BLaER1 treated with 17β-estradiol and CSF1 and Interleukin-3, amounts not matched to agents 10 nM and 100 nM (cell line): ENCODE results near the gene POLE.
"Not testable (repeated sequence)": the region's sequence is repeated elsewhere in the genome, so short reads cannot be mapped to it uniquely, and the experiment has no call there.

ENCODE experiments used
- H3K27ac ChIP-seq, 11 experiments: shearing (Covaris generic); formaldehyde crosslinking; 2 replicates each; pipeline ENCODE4 v1.8.1; 2022
- H3K27me3 ChIP-seq, 11 experiments: shearing (Covaris generic); formaldehyde crosslinking; 2 replicates each; pipeline ENCODE4 v1.8.1; 2022
- H3K36me3 ChIP-seq, 11 experiments: shearing (Covaris generic); formaldehyde crosslinking; 2 replicates each; pipeline ENCODE4 v1.8.1; 2022
- H3K4me1 ChIP-seq, 10 experiments: shearing (Covaris generic); formaldehyde crosslinking; 2 replicates each; pipeline ENCODE4 v1.8.1; 2022
- H3K4me2 ChIP-seq, 11 experiments: shearing (Covaris generic); formaldehyde crosslinking; 2 replicates each; pipeline ENCODE4 v1.8.1; 2022
- H3K4me3 ChIP-seq, 10 experiments: shearing (Covaris generic); formaldehyde crosslinking; 2 replicates each; pipeline ENCODE4 v1.8.1; 2022
- H3K9ac ChIP-seq, 11 experiments: shearing (Covaris generic); formaldehyde crosslinking; 2 replicates each; pipeline ENCODE4 v1.8.1; 2022
- H3K9me3 ChIP-seq, 11 experiments: shearing (Covaris generic); formaldehyde crosslinking; replicated peaks in 1 of 11; 2 replicates each; pipeline ENCODE4 v1.8.1; 2022
- H4K20me1 ChIP-seq, 11 experiments: shearing (Covaris generic); formaldehyde crosslinking; 2 replicates each; pipeline ENCODE4 v1.8.1; 2022
- Cebpa-rat ChIP-seq, 11 experiments: shearing (Covaris generic); IDR thresholded peaks; 2 replicates each; pipeline ENCODE4 v1.8.1; 2022

POLE gene

DNA sequence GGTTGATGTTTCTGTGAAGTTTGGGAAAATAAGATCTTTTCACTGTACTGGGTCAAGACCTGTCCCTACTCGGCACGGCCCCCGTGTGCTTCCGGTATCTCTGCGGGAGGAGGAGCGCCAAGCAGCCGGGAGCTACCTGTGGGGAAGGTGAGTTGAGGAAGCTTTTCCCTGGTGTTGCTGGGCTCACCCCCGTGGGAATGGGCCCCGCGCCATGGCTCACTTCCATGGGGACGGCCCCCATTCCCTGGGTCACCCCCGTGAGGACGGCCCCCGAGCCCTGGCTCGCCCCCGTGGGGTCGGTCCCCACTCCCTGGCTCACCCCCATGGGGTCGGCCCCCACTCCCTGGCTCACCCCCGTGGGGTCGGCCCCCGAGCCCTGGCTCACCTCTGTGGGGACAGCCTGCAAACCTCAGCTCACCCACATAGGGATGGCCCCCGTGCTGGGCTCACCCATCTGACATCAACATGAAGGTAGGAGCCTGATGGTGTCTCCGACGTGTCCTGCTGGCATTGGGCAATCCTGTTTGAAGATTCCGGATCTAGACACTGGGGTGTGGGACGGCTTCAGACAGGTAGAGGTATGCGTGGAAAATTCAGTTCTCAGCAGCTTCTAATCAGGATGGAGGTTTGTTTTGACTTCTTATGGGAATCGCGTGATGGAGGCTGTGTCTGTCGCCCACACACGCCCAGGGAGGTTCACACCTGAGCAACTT lies 85.8 kb downstream of the POLE start:
- Histone ChIP-seq H3K36me3 (no peaks in the 10 kb centered on the region), H3K27me3 (peaks cover 47 to 55% (median 51%) of the 10 kb centered on the region in 11 experiments), H3K4me3 (peak overlapping the region in 7 of 10 experiments; percentile 45 to 63 (median 57); a peak in 12 of 20 replicates), H3K4me2 (peak overlapping the region; percentile 83 to 98 (median 92)), H3K9me3 (no peaks in the 10 kb centered on the region), H4K20me1 (peaks cover 0 to 19% (median 0%) of the 10 kb centered on the region in 11 experiments; a peak in 2 of 22 replicates), H3K9ac (peak overlapping the region in 10 of 11 experiments; percentile 59 to 84 (median 74); a peak in 17 of 22 replicates), H3K4me1 (peaks cover 16 to 40% (median 31%) of the 10 kb centered on the region in 10 experiments; a peak in 19 of 20 replicates), H3K27ac (peak overlapping the region in 6 of 11 experiments; percentile 48 to 87 (median 69); a peak in 8 of 22 replicates)
- no peak for TF ChIP-seq Cebpa-rat (IDR thresholded peaks at IDR 0.05)

GRCh38 chr12:132600048-132601032 lies 86.8 kb downstream of the POLE start:
- no peaks in the 10 kb centered on the region for H3K36me3 ChIP-seq
- peaks cover 37 to 45% (median 41%) of the 10 kb centered on the region in 11 experiments for H3K27me3 ChIP-seq
- peak overlapping the region; percentile 29 to 87 (median 60); a peak in 20 of 22 replicates for H3K27ac ChIP-seq
- peak overlapping the region; percentile 45 to 68 (median 56) for H3K4me3 ChIP-seq
- H3K4me2 ChIP-seq, result peak overlapping the region; percentile 83 to 98 (median 92)
- peak overlapping the region; percentile 59 to 84 (median 74) for H3K9ac ChIP-seq
- H4K20me1 ChIP-seq, result peaks cover 0 to 14% (median 0%) of the 10 kb centered on the region in 11 experiments; a peak in 2 of 22 replicates
- TF ChIP-seq Cebpa-rat (IDR thresholded peaks at IDR 0.05), result no peak
- H3K4me1 ChIP-seq, result peaks cover 16 to 47% (median 39%) of the 10 kb centered on the region in 10 experiments; a peak in 19 of 20 replicates
- H3K9me3 ChIP-seq, result no peaks in the 10 kb centered on the region

DNA sequence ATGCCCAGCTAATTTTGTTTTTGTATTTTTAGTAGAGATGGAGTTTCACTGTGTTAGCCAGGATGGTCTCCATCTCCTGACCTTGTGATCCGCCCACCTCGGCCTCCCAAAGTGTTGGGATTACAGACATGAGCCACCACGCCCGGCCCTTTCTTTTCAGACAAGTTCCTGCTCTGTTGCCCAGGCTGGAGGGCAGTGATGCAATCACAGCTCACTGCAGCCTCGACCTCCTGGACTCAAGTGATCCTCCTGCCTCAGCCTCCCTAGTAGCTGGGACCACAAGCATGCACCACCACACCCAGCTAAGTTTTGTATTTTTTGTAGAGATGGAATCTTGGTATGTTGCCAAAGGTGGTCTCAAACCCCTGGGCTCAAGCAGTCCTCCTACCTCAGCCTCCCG lies 87.6 kb downstream of the POLE start:
- Histone ChIP-seq H3K9ac (peak overlapping the region in 4 of 11 experiments; percentile 73 to 84 (median 82); a peak in 5 of 22 replicates), H3K27ac (peak overlapping the region in 9 of 11 experiments; percentile 67 to 90 (median 84); a peak in 13 of 22 replicates), H3K4me3 (peak overlapping the region in 2 of 10 experiments; percentile 63 to 73; a peak in 4 of 20 replicates), H3K27me3 (peaks cover 28 to 37% (median 33%) of the 10 kb centered on the region in 11 experiments), H3K4me2 (peak overlapping the region; percentile 83 to 98 (median 92)), H3K4me1 (peaks cover 16 to 50% (median 41%) of the 10 kb centered on the region in 10 experiments; a peak in 19 of 20 replicates)
- TF ChIP-seq Cebpa-rat (IDR thresholded peaks at IDR 0.05), result peak in 3 of 11 experiments; percentile 44 to 62 (median 59); a peak in 3 of 22 replicates
- H3K9me3 ChIP-seq, H3K36me3 ChIP-seq, H4K20me1 ChIP-seq: not testable (repeated sequence)

DNA sequence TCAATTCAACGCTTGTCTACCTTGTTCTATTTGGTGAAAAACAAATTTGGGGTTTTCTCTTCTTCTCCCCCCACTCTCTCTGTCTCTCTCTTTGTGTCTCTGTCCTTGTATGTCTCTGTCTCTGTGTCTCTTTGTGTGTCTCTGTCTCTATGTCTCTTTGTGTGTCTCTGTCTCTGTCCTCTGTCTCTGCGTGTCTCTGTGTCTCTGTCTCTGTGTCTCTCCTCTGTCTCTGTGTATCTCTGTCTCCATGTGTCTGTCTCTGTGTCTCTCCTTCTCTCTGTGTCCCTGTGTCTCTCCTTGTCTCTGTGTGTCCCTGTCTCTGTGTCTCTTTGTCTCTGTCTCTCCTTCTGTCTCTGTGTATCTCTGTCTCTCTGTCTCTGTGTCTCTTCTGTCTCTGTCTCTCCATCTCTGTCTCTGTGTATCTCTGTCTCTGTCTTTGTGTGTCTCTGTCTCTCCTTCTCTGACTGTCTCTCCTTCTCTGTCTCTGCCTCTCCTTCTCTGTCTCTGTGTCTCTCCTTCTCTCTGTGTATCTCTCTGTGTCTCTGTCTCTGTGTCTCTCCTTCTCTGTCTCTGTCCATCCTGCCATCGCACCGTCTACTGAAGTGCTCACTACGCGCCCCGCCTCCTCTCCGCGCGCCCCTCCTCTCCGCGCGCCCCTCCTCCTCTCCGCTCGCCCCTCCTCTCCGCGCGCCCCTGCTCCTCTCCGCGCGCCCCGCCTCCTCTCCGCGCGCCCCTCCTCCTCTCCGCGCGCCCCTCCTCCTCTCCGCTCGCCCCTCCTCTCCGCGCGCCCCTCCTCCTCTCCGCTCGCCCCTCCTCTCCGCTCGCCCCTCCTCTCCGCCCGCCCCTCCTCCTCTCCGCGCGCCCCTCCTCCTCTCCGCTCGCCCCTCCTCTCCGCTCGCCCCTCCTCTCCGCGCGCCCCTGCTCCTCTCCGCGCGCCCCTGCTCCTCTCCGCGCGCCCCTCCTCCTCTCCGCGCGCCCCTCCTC lies 89.5 kb downstream of the POLE start:
- peaks cover 16 to 62% (median 49%) of the 10 kb centered on the region in 10 experiments; a peak in 19 of 20 replicates for H3K4me1 ChIP-seq
- H4K20me1 ChIP-seq, result no peaks in the 10 kb centered on the region
- H3K36me3 ChIP-seq, result no peaks in the 10 kb centered on the region
- peak overlapping the region in 8 of 11 experiments; percentile 9 to 82 (median 36); a peak in 7 of 22 replicates for H3K9ac ChIP-seq
- peak overlapping the region in 1 of 11 experiments; percentile 89; a peak in 2 of 22 replicates for H3K27ac ChIP-seq
- peaks cover 10 to 18% (median 14%) of the 10 kb centered on the region in 11 experiments for H3K27me3 ChIP-seq
- no peak for TF ChIP-seq Cebpa-rat (IDR thresholded peaks at IDR 0.05)
- H3K4me3 ChIP-seq, result peak overlapping the region; percentile 51 to 73 (median 64)
- H3K9me3 ChIP-seq, result no peaks in the 10 kb centered on the region
- H3K4me2 ChIP-seq, result peak overlapping the region; percentile 54 to 80 (median 67)

DNA sequence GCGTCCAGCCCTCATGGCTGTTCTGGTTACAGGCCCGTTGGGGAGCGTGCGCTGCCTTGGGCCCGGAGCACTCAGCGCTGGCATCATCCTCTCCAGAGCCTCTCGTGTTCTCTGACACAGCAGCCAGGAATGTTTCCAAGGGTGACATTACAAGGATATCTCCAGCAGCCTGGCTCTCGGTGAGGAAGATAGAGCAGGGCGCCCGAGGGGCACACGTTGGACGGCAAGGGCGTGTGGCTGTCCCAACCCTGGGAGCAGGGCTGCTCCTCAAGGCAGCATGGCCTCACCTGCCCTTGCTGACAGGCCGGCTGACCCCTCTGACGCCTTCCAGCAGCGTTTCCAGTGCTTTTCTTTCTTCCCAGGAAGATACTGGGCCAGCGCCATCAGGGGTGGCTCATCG lies 91.1 kb downstream of the POLE start:
- H3K4me3 ChIP-seq, result no peak overlapping the region
- no peak overlapping the region for H3K9ac ChIP-seq
- H3K9me3 ChIP-seq, result no peaks in the 10 kb centered on the region
- H4K20me1 ChIP-seq, result no peaks in the 10 kb centered on the region
- TF ChIP-seq Cebpa-rat (IDR thresholded peaks at IDR 0.05), result no peak
- peaks cover 0 to 2% (median 0%) of the 10 kb centered on the region in 11 experiments; a peak in 2 of 22 replicates for H3K27me3 ChIP-seq
- H3K27ac ChIP-seq, result no peak overlapping the region
- H3K4me2 ChIP-seq, result peak overlapping the region in 4 of 11 experiments; percentile 8 to 38 (median 32); a peak in 4 of 22 replicates
- H3K4me1 ChIP-seq, result peaks cover 16 to 56% (median 45%) of the 10 kb centered on the region in 10 experiments; a peak in 19 of 20 replicates
- H3K36me3 ChIP-seq, result no peaks in the 10 kb centered on the region

GRCh38 chr12:132595183-132595582 lies 92.0 kb downstream of the POLE start:
- Histone ChIP-seq H4K20me1 (no peaks in the 10 kb centered on the region), H3K27me3 (no peaks in the 10 kb centered on the region), H3K9ac (no peak overlapping the region), H3K4me3 (no peak overlapping the region), H3K9me3 (no peaks in the 10 kb centered on the region), H3K4me1 (peaks cover 9 to 48% (median 36%) of the 10 kb centered on the region in 10 experiments; a peak in 19 of 20 replicates), H3K4me2 (peak overlapping the region in 3 of 11 experiments; percentile 8 to 38 (median 37); a peak in 4 of 22 replicates), H3K36me3 (no peaks in the 10 kb centered on the region), H3K27ac (no peak overlapping the region)
- no peak for TF ChIP-seq Cebpa-rat (IDR thresholded peaks at IDR 0.05)

GRCh38 chr12:132593938-132594358 lies 93.2 kb downstream of the POLE start:
- Histone ChIP-seq H3K4me2 (peak overlapping the region in 6 of 11 experiments; percentile 6 to 52 (median 25); a peak in 11 of 22 replicates), H3K4me3 (no peak overlapping the region), H3K27me3 (no peaks in the 10 kb centered on the region), H3K9me3 (0 out of 22 replicates have a peak, but pooled peaks cover 0 to under 1% (median 0%) of the 10 kb centered on the region in 11 experiments), H3K9ac (no peak overlapping the region), H4K20me1 (no peaks in the 10 kb centered on the region), H3K27ac (no peak overlapping the region), H3K4me1 (peaks cover 0 to 35% (median 24%) of the 10 kb centered on the region in 10 experiments; a peak in 16 of 20 replicates), H3K36me3 (no peaks in the 10 kb centered on the region)
- no peak for TF ChIP-seq Cebpa-rat (IDR thresholded peaks at IDR 0.05)
